GM12872 (cell line): ENCODE results near the gene PAQR7.

Experiments used
- CTCF ChIP-seq: IDR thresholded peaks from 3 replicates; pipeline ENCODE4 v1.5.1; 2011; ENCODE audit warnings: low read depth, mild to moderate bottlenecking, low read length, moderate library complexity; ENCODE audit not compliant: insufficient read depth

Gene PAQR7, protein sequence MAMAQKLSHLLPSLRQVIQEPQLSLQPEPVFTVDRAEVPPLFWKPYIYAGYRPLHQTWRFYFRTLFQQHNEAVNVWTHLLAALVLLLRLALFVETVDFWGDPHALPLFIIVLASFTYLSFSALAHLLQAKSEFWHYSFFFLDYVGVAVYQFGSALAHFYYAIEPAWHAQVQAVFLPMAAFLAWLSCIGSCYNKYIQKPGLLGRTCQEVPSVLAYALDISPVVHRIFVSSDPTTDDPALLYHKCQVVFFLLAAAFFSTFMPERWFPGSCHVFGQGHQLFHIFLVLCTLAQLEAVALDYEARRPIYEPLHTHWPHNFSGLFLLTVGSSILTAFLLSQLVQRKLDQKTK

GRCh38 chr1:25875154-25875855, at the start of gene PAQR7:
PAQR7 (minus strand) TSS chr1:25875708; CDS start chr1:25863839, 11,869 bp downstream.
- TF ChIP-seq CTCF, result no peak

DNA sequence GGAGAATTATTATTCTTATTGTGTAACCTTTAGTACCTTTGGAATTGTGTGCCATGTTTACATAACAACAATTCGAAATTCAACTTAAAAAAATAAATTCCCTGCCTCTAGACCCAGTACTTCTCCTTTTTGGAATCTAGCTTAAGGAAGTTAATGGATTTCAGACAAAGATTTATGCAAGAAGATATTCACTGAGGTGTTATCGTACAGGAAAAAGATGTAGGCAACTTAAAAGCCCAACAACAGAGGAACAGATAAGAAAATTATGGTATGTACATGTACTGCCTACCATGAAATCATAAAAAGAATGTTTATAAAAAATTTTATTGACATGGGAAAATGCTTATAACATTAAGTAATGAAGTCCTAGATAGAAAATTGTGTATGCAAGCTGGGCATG, 48.9 kb upstream of the PAQR7 start:
- TF ChIP-seq CTCF, result no peak

DNA sequence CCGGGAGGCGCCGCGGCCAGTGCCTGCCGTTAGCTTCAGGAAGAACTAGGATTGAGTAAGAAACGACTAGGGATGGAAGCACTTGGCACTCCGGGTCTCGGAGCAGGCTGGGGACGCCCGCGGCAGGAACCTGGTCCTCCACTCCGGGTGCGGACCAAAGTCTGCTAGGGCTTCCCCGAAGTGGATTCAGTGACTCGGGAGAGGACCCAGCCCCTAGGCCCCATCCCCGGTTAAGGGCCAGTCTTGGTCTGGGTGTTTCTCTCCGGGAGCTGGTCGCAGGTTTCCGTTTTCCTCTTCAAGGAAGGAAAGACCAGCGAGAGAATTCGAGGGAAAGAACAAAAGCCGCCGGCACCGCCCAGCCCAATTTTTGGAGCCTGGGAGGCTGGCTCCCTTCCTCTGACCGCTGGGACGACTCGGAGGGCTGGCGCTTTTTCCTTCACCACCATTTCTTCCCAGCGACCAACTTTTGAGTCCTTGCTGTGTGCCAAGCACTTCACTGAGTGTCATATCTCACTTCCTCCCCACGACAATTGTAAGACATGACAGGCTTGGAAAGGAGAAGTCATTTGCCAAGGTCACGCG, 47.6 kb upstream of the PAQR7 start:
- TF ChIP-seq CTCF, result no peak

DNA sequence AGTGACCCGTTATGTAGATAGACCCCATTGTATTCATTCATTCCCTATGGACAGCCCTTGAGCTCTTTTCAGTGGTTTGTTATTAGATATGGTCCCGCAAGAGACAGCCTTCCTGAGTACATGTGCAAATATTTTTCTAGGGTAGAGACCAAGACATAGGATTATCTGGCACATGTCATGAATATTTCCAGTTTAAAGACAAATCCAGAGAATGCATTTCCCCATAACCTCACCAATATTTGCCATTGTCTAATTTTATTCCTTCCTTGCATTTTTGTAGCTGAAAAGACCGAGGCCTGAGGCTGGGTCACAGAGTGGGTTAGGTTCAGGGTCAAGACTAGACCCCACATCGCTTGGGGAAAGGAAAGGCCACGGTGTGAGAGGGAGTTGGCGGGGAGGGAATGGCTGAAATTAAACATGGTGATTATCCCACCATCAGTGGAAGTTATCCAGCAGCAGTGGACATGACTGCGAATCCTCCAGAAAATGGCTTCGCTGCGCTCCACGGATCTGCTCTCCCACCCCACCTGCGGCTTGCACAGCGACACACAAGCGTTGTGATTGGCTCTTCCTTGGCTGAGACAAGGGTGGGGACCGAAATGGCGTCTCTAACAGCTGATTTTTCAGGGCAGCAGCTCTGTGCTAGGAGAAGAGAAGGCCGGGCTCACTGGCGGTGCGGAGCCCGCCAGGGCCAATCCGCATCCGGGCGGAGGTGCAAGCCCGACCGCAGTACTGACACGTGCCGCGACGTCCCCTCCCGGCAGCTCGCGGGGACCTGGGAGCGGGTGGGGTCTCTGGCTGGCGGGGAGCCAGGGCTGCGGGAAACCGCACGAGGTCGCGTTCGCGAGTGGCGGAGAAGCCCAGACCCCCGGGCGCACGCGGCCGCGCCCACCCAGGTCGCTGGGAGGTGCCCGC, 46.8 kb upstream of the PAQR7 start:
- TF ChIP-seq CTCF, result no peak

GRCh38 chr1:25918615-25919014, 43.1 kb upstream of the PAQR7 start:
- no peak for TF ChIP-seq CTCF

DNA sequence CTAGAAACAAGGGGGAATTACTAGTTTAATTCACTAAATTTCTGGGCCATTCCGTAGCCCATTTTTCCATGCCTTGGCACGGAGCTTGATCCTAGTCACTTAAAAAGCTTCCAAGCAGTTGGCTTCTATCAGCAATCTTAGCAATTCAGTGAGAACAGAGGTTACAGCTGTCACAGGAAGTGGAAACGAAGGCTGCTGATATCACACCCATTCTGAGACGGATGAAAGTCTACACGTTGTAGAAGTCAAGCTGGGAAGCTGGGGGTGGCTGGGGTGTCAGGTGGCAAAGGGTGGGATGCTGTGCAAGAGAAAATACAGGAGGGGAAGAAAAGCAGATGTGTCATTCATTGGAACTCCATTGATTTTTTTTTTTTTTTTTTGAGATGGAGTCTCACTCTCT, 42.5 kb upstream of the PAQR7 start:
- no peak for TF ChIP-seq CTCF
